Calu3 (cell line): ENCODE results near the gene KRABD2. TPM values are rescaled to one million over a fixed set of nuclear protein-coding genes. Genes with fewer than 3 reads are reported as not detected.

ENCODE experiments used
- BruUV-seq: library from RNA; stranded (reverse); fragments of 400-500 nt; replicated peaks from 2 replicates; lab custom pipeline; 2021; lab: Mats Ljungman, UMichigan
- CTCF ChIA-PET: fragments of 300-600 bp; sonication (Branson Sonifier 250); formaldehyde crosslinking; loops from one replicate; lab custom pipeline; 2022; ENCODE audit warnings: antibody characterized with exemption; lab: Charles Lee
- DNase-seq: peaks from one replicate; pipeline ENCODE4 v3.0.0; 2022
- H3K27ac Mint-ChIP-seq: one replicate; pipeline ENCODE4 v1.8.0; 2022; ENCODE audit warnings: mixed read lengths; ENCODE audit not compliant: unreplicated experiment
- H3K27me3 Mint-ChIP-seq: one replicate; pipeline ENCODE4 v1.8.0; 2022; ENCODE audit warnings: mixed read lengths; ENCODE audit not compliant: unreplicated experiment
- H3K36me3 Mint-ChIP-seq: one replicate; pipeline ENCODE4 v1.8.0; 2022; ENCODE audit warnings: mild to moderate bottlenecking, moderate library complexity, mixed read lengths; ENCODE audit not compliant: insufficient read depth, unreplicated experiment
- H3K4me1 Mint-ChIP-seq: one replicate; pipeline ENCODE4 v1.8.0; 2022; ENCODE audit warnings: mild to moderate bottlenecking, low read depth, mixed read lengths; ENCODE audit not compliant: unreplicated experiment
- H3K4me3 Mint-ChIP-seq: one replicate; pipeline ENCODE4 v1.8.0; 2022; ENCODE audit warnings: mild to moderate bottlenecking, low read depth, moderate library complexity, mixed read lengths; ENCODE audit not compliant: unreplicated experiment
- H3K9me3 Mint-ChIP-seq: one replicate; pipeline ENCODE4 v1.8.0; 2022; ENCODE audit warnings: low read depth, mixed read lengths; ENCODE audit not compliant: unreplicated experiment
- intact Hi-C: fragments of 100-400 bp; cut with micrococcal nuclease; formaldehyde crosslinking; loops from one replicate; pipeline ENCODE4 v1.10.0; 2022; ENCODE audit not compliant: unreplicated experiment
- total RNA-seq: library from RNA; stranded (reverse); gene quantifications from 2 replicates; pipeline ENCODE4 v1.2.3, GENCODE V29; 2022
- TF ChIP-seq, protein P1 (sequence below): fragments of 200-600 bp; IDR thresholded peaks from one replicate; pipeline ENCODE4 v1.8.0; 2022; ENCODE audit warnings: antibody characterized with exemption; ENCODE audit not compliant: unreplicated experiment

Gene KRABD2

DNA sequence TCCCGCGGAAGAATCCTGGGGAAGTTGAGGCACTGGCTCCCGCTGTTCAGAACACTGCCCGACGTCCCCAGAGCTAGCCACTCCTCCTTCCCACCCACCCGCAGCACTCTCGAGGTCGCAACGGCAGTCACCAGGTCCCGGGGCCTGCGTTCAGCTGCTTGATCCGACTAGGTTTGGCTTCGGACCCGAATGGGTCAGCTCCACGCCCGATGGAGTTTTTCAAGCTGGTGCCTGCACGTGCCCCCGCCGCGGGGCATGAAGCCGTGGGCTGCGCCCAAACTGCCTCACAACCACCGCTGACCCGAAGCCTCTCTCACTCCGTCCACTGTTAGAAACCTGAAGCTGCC, 49.2 kb downstream of the KRABD2 start:
- no peaks in the 10 kb centered on the region for H3K9me3 Mint-ChIP-seq
- no peaks in the 10 kb centered on the region for H3K36me3 Mint-ChIP-seq
- BruUV-seq: no TSS peak
- no peaks in the 10 kb centered on the region for H3K4me1 Mint-ChIP-seq
- no peak overlapping the region for H3K4me3 Mint-ChIP-seq
- H3K27ac Mint-ChIP-seq: no peak overlapping the region
- CTCF ChIA-PET: no interaction called here
- intact Hi-C loops: no loop called here
- TF ChIP-seq, protein P1, sequence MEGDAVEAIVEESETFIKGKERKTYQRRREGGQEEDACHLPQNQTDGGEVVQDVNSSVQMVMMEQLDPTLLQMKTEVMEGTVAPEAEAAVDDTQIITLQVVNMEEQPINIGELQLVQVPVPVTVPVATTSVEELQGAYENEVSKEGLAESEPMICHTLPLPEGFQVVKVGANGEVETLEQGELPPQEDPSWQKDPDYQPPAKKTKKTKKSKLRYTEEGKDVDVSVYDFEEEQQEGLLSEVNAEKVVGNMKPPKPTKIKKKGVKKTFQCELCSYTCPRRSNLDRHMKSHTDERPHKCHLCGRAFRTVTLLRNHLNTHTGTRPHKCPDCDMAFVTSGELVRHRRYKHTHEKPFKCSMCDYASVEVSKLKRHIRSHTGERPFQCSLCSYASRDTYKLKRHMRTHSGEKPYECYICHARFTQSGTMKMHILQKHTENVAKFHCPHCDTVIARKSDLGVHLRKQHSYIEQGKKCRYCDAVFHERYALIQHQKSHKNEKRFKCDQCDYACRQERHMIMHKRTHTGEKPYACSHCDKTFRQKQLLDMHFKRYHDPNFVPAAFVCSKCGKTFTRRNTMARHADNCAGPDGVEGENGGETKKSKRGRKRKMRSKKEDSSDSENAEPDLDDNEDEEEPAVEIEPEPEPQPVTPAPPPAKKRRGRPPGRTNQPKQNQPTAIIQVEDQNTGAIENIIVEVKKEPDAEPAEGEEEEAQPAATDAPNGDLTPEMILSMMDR: no peak
- peaks cover 53% of the 10 kb centered on the region for H3K27me3 Mint-ChIP-seq
- no peak for DNase-seq

Other genes starting within 250 kb of the KRABD2 start
- 16.1 and 17.0 TPM in 2 replicates for gene PER1, start 224.3 kb downstream of the KRABD2 start, total RNA-seq
- 18.1 and 22.1 TPM in 2 replicates for gene VAMP2, start 213.8 kb downstream of the KRABD2 start, total RNA-seq
- 12.2 and 13.5 TPM in 2 replicates for gene TMEM107, start 200.3 kb downstream of the KRABD2 start, total RNA-seq
- gene BORCS6, start 186.5 kb downstream of the KRABD2 start, total RNA-seq: 3.7 and 3.9 TPM in 2 replicates
- 66.8 and 78.9 TPM in 2 replicates for gene AURKB, start 166.1 kb downstream of the KRABD2 start, total RNA-seq
- gene CTC1, start 128.6 kb downstream of the KRABD2 start, total RNA-seq: 31.8 and 33.2 TPM in 2 replicates
- 62.3 and 66.8 TPM in 2 replicates for gene PFAS, start 127.4 kb downstream of the KRABD2 start, total RNA-seq
- gene RANGRF, start 88.0 kb downstream of the KRABD2 start, total RNA-seq: 11.1 and 15.6 TPM in 2 replicates
- 7.2 and 7.9 TPM in 2 replicates for gene SLC25A35, start 81.3 kb downstream of the KRABD2 start, total RNA-seq
- not detected in 2 replicates for gene ARHGEF15, start 66.5 kb downstream of the KRABD2 start, total RNA-seq
- not detected in 2 replicates for gene ODF4, start 36.9 kb downstream of the KRABD2 start, total RNA-seq
- 739 and 842 TPM in 2 replicates for gene RPL26, start 6.5 kb upstream of the KRABD2 start, total RNA-seq
- gene RNF222, start 21.1 kb upstream of the KRABD2 start, total RNA-seq: not detected in 2 replicates
- gene NDEL1, start 59.2 kb upstream of the KRABD2 start, total RNA-seq: 40.5 and 40.8 TPM in 2 replicates